ENCODE results near the gene RHOBTB3. TPM values are rescaled to one million over a fixed set of nuclear protein-coding genes. Genes with fewer than 3 reads are reported as not detected.

RHOBTB3 gene
- total RNA-seq, 1 experiment from 2014 or later: 175 TPM

- no peak for DNase-seq (ENCODE audit: low read depth in 1 of 2, low spot score in 2 of 2)
- H3K36me3 ChIP-seq: peaks cover 64% of the 10 kb centered on the region
Observed at GRCh38 chr5:95733107-95733665, 2.0 kb downstream of the RHOBTB3 start.

GRCh38 chr5:95734187-95734586 lies 3.1 kb downstream of the RHOBTB3 start:
- H3K4me3 ChIP-seq: no peak overlapping the region
- H3K27ac ChIP-seq: no peak overlapping the region
- H3K9me3 ChIP-seq (replicated peaks): no peaks in the 10 kb centered on the region
- peaks cover 74% of the 10 kb centered on the region for H3K36me3 ChIP-seq
- no peak for DNase-seq (ENCODE audit: low read depth in 1 of 2, low spot score in 2 of 2)
- H3K4me1 ChIP-seq (replicated peaks): peaks cover 44% of the 10 kb centered on the region
- H3K27me3 ChIP-seq (replicated peaks): no peaks in the 10 kb centered on the region

More at GRCh38 chr5:95733107-95733665, 2.0 kb downstream of the RHOBTB3 start:
- no peaks in the 10 kb centered on the region for H3K9me3 ChIP-seq (replicated peaks)
- peak overlapping the region; percentile 85; the same call in 1 of the 2 replicates for H3K27ac ChIP-seq
- H3K27me3 ChIP-seq (replicated peaks): no peaks in the 10 kb centered on the region
- H3K4me3 ChIP-seq: peak overlapping the region; percentile 89
- peaks cover 51% of the 10 kb centered on the region for H3K4me1 ChIP-seq (replicated peaks)

GRCh38 chr5:95734906-95735305 lies 3.8 kb downstream of the RHOBTB3 start:
- no peak overlapping the region for H3K4me3 ChIP-seq
- H3K27ac ChIP-seq: no peak overlapping the region
- H3K36me3 ChIP-seq: peaks cover 81% of the 10 kb centered on the region
- H3K4me1 ChIP-seq (replicated peaks): peaks cover 37% of the 10 kb centered on the region
- H3K9me3 ChIP-seq (replicated peaks): no peaks in the 10 kb centered on the region
- DNase-seq (ENCODE audit: low read depth in 1 of 2, low spot score in 2 of 2): no peak
- no peaks in the 10 kb centered on the region for H3K27me3 ChIP-seq (replicated peaks)

GRCh38 chr5:95735406-95735805 lies 4.3 kb downstream of the RHOBTB3 start:
- no peaks in the 10 kb centered on the region for H3K27me3 ChIP-seq (replicated peaks)
- no peak overlapping the region for H3K27ac ChIP-seq
- H3K36me3 ChIP-seq: peaks cover 86% of the 10 kb centered on the region
- DNase-seq (ENCODE audit: low read depth in 1 of 2, low spot score in 2 of 2): no peak
- no peak overlapping the region for H3K4me3 ChIP-seq
- no peaks in the 10 kb centered on the region for H3K9me3 ChIP-seq (replicated peaks)
- peaks cover 32% of the 10 kb centered on the region for H3K4me1 ChIP-seq (replicated peaks)

GRCh38 chr5:95738072-95738471 lies 6.9 kb downstream of the RHOBTB3 start:
- no peak for DNase-seq (ENCODE audit: low read depth in 1 of 2, low spot score in 2 of 2)
- peaks cover 86% of the 10 kb centered on the region for H3K36me3 ChIP-seq
- no peaks in the 10 kb centered on the region for H3K9me3 ChIP-seq (replicated peaks)
- H3K27me3 ChIP-seq (replicated peaks): no peaks in the 10 kb centered on the region
- H3K4me1 ChIP-seq (replicated peaks): peaks cover 28% of the 10 kb centered on the region
- H3K4me3 ChIP-seq: no peak overlapping the region
- no peak overlapping the region for H3K27ac ChIP-seq

- H3K27me3 ChIP-seq (replicated peaks): no peaks in the 10 kb centered on the region
- DNase-seq (ENCODE audit: low read depth in 1 of 2, low spot score in 2 of 2): no peak
- no peak overlapping the region for H3K27ac ChIP-seq
- peaks cover 21% of the 10 kb centered on the region for H3K4me1 ChIP-seq (replicated peaks)
- no peak overlapping the region for H3K4me3 ChIP-seq
- peaks cover 82% of the 10 kb centered on the region for H3K36me3 ChIP-seq
- no peaks in the 10 kb centered on the region for H3K9me3 ChIP-seq (replicated peaks)
Observed at GRCh38 chr5:95738834-95739233, 7.7 kb downstream of the RHOBTB3 start.

GRCh38 chr5:95739857-95740256 lies 8.7 kb downstream of the RHOBTB3 start:
- H3K9me3 ChIP-seq (replicated peaks): no peaks in the 10 kb centered on the region

GRCh38 chr5:95741458-95741857 lies 10.3 kb downstream of the RHOBTB3 start:
- Histone ChIP-seq H3K4me3 (no peak overlapping the region), H3K36me3 (peaks cover 82% of the 10 kb centered on the region), H3K27ac (no peak overlapping the region), H3K9me3 (replicated peaks) (no peaks in the 10 kb centered on the region), H3K4me1 (replicated peaks) (peaks cover 21% of the 10 kb centered on the region), H3K27me3 (replicated peaks) (no peaks in the 10 kb centered on the region)
- no peak for DNase-seq (ENCODE audit: low read depth in 1 of 2, low spot score in 2 of 2)

More at GRCh38 chr5:95739857-95740256, 8.7 kb downstream of the RHOBTB3 start:
- Histone ChIP-seq H3K4me3 (no peak overlapping the region), H3K36me3 (peaks cover 80% of the 10 kb centered on the region), H3K27me3 (replicated peaks) (no peaks in the 10 kb centered on the region), H3K27ac (no peak overlapping the region), H3K4me1 (replicated peaks) (peaks cover 21% of the 10 kb centered on the region)
- no peak for DNase-seq (ENCODE audit: low read depth in 1 of 2, low spot score in 2 of 2)

GRCh38 chr5:95743232-95743631 lies 12.1 kb downstream of the RHOBTB3 start:
- H3K36me3 ChIP-seq: peaks cover 79% of the 10 kb centered on the region
- no peak for DNase-seq (ENCODE audit: low read depth in 1 of 2, low spot score in 2 of 2)
- peaks cover 24% of the 10 kb centered on the region for H3K4me1 ChIP-seq (replicated peaks)
- no peak overlapping the region for H3K4me3 ChIP-seq
- H3K27me3 ChIP-seq (replicated peaks): no peaks in the 10 kb centered on the region
- no peak overlapping the region for H3K27ac ChIP-seq
- H3K9me3 ChIP-seq (replicated peaks): no peaks in the 10 kb centered on the region

GRCh38 chr5:95743877-95744276 lies 12.7 kb downstream of the RHOBTB3 start:
- Histone ChIP-seq H3K4me1 (replicated peaks) (peaks cover 23% of the 10 kb centered on the region), H3K27ac (no peak overlapping the region), H3K9me3 (replicated peaks) (no peaks in the 10 kb centered on the region), H3K36me3 (peaks cover 79% of the 10 kb centered on the region), H3K4me3 (no peak overlapping the region), H3K27me3 (replicated peaks) (no peaks in the 10 kb centered on the region)
- DNase-seq (ENCODE audit: low read depth in 1 of 2, low spot score in 2 of 2): no peak

GRCh38 chr5:95746194-95746593 lies 15.1 kb downstream of the RHOBTB3 start:
- no peak for DNase-seq (ENCODE audit: low read depth in 1 of 2, low spot score in 2 of 2)
- Histone ChIP-seq H3K27ac (no peak overlapping the region), H3K27me3 (replicated peaks) (no peaks in the 10 kb centered on the region), H3K36me3 (peaks cover 81% of the 10 kb centered on the region), H3K4me1 (replicated peaks) (peaks cover 23% of the 10 kb centered on the region), H3K4me3 (no peak overlapping the region), H3K9me3 (replicated peaks) (no peaks in the 10 kb centered on the region)

- peaks cover 85% of the 10 kb centered on the region for H3K36me3 ChIP-seq
Observed at GRCh38 chr5:95746722-95747679, 15.9 kb downstream of the RHOBTB3 start.

GRCh38 chr5:95748133-95748532 lies 17.0 kb downstream of the RHOBTB3 start:
- Histone ChIP-seq H3K36me3 (peaks cover 87% of the 10 kb centered on the region), H3K4me1 (replicated peaks) (peaks cover 23% of the 10 kb centered on the region), H3K9me3 (replicated peaks) (no peaks in the 10 kb centered on the region), H3K27me3 (replicated peaks) (no peaks in the 10 kb centered on the region), H3K4me3 (no peak overlapping the region), H3K27ac (no peak overlapping the region)
- DNase-seq (ENCODE audit: low read depth in 1 of 2, low spot score in 2 of 2): no peak

More at GRCh38 chr5:95746722-95747679, 15.9 kb downstream of the RHOBTB3 start:
- DNase-seq (ENCODE audit: low read depth in 1 of 2, low spot score in 2 of 2): no peak
- no peak overlapping the region for H3K27ac ChIP-seq
- H3K27me3 ChIP-seq (replicated peaks): no peaks in the 10 kb centered on the region
- peaks cover 23% of the 10 kb centered on the region for H3K4me1 ChIP-seq (replicated peaks)
- H3K9me3 ChIP-seq (replicated peaks): no peaks in the 10 kb centered on the region
- no peak overlapping the region for H3K4me3 ChIP-seq

- H3K36me3 ChIP-seq: peaks cover 82% of the 10 kb centered on the region
Observed at GRCh38 chr5:95754545-95754944, 23.4 kb downstream of the RHOBTB3 start.

More at GRCh38 chr5:95754545-95754944, 23.4 kb downstream of the RHOBTB3 start:
- no peaks in the 10 kb centered on the region for H3K9me3 ChIP-seq (replicated peaks)
- H3K4me1 ChIP-seq (replicated peaks): peaks cover 18% of the 10 kb centered on the region
- DNase-seq (ENCODE audit: low read depth in 1 of 2, low spot score in 2 of 2): no peak
- H3K4me3 ChIP-seq: no peak overlapping the region
- H3K27ac ChIP-seq: no peak overlapping the region
- H3K27me3 ChIP-seq (replicated peaks): no peaks in the 10 kb centered on the region
